K562 (cell line): ENCODE data around the gene COL13A1. TPM values are rescaled to one million over a fixed set of nuclear protein-coding genes. Genes with fewer than 3 reads are reported as not detected.

Experiments
- GTF2F1 ChIP-seq: IDR thresholded peaks from 2 replicates; pipeline ENCODE4 v1.6.1; 2011; ENCODE audit warnings: low read depth, low read length, improper control_type of control experiment
- HNRNPLL ChIP-seq: fragments of 200-400 bp; formaldehyde crosslinking; IDR thresholded peaks from 2 replicates; pipeline ENCODE4 v1.6.1; 2017; ENCODE audit warnings: low read length, low read depth, mild to moderate bottlenecking; ENCODE audit not compliant: poor library complexity, severe bottlenecking
- ID3 ChIP-seq, 2 experiments: fragments of 250-450 bp in 1 of 2; fragments of 450-650 bp in 1 of 2; sonication (Bioruptor Pico) in 1 of 2; IDR thresholded peaks; 2 replicates each; pipeline versions ENCODE4 v1.6.1 to v1.8.0; 2016 to 2021; ENCODE audit warnings: mild to moderate bottlenecking in 2 of 2, moderate library complexity in 2 of 2, missing compliant biosample characterization in 1 of 2, missing genetic modification characterization in 1 of 2
- NR0B1 ChIP-seq: fragments of 450-650 bp; IDR thresholded peaks from one replicate; pipeline ENCODE4 v1.6.1; 2018; ENCODE audit warnings: mild to moderate bottlenecking, moderate library complexity; ENCODE audit not compliant: partially characterized antibody
- SMAD1 ChIP-seq: fragments of 150-350 bp; IDR thresholded peaks from 2 replicates; pipeline ENCODE4 v1.6.1; 2014; ENCODE audit warnings: low read length, low read depth; ENCODE audit not compliant: partially characterized antibody
- ZFPM2 ChIP-seq: fragments of 250-450 bp; sonication (Bioruptor Pico); IDR thresholded peaks from 2 replicates; pipeline ENCODE4 v1.5.1; 2022; ENCODE audit warnings: mild to moderate bottlenecking
- ZMIZ1 ChIP-seq, 2 experiments: fragments of 150-350 bp in 1 of 2; IDR thresholded peaks; 2 replicates each; pipeline ENCODE4 v1.6.1; 2012 to 2016; ENCODE audit warnings: low read depth in 2 of 2, low read length in 2 of 2, mild to moderate bottlenecking in 1 of 2, moderate library complexity in 1 of 2
- ZNF318 ChIP-seq, 2 experiments: fragments of 450-650 bp; IDR thresholded peaks; 2 replicates each; pipeline ENCODE4 v1.6.1; 2016; ENCODE audit warnings: mild to moderate bottlenecking in 2 of 2, borderline replicate concordance in 1 of 2, low read depth in 1 of 2, moderate library complexity in 1 of 2
- ZNF41 ChIP-seq: fragments of 250-450 bp; sonication (Bioruptor Pico); conservative IDR thresholded peaks from 2 replicates; pipeline ENCODE4 v1.4.0; 2020; ENCODE audit warnings: mild to moderate bottlenecking
- polyA plus RNA-seq, 8 experiments: library from polyadenylated mRNA; depleted of rRNA in 4 of 8; stranded (reverse) in 5 of 8; unstranded in 3 of 8; fragments of >200 nt; fragmentation: Nextera tagmentation in 2 of 8; fragmentation: Illumina TruSeq in 1 of 8; extraction: Ambion mirVana in 2 of 8; extraction: Trizol in 1 of 8; gene quantifications; 2 replicates each; pipeline versions ENCODE4 v1.2.1 to v1.2.3, GENCODE V29; 2011 to 2014; ENCODE audit warnings: inconsistent platforms in 1 of 8, missing spikeins in 1 of 8
- total RNA-seq, 7 experiments: library from RNA; depleted of rRNA in 6 of 7; stranded (reverse); fragments of >200 nt in 6 of 7; fragmentation: Illumina TruSeq in 2 of 7; extraction: Trizol in 2 of 7; gene quantifications; 2 replicates each; pipeline versions ENCODE4 v1.2.1 to v1.2.3, GENCODE V29; 2011 to 2021; ENCODE audit warnings: low replicate concordance in 1 of 7

COL13A1 gene
- total and polyA plus RNA-seq, 9 of the 15 experiments (the other 6 are each of a cell fraction or from before 2014, with no cell fraction given): not detected

GRCh38 chr10:69826094-69826493 lies 24.4 kb downstream of the COL13A1 start (continued):
- TF ChIP-seq ZNF318 (IDR thresholded peaks at IDR 0.05; ENCODE audit: borderline replicate concordance in 1 of 2, low read depth in 1 of 2) (no peak), ZMIZ1 (IDR thresholded peaks at IDR 0.05; ENCODE audit: low read depth in 2 of 2, low read length in 2 of 2) (no peak), ZNF41 (CRISPR knock-in tag) (no peak), GTF2F1 (no peak), HNRNPLL (no peak), SMAD1 (no peak), NR0B1 (no peak), ZFPM2 (CRISPR knock-in tag) (no peak), ID3 (CRISPR knock-in tag; IDR thresholded peaks at IDR 0.05) (no peak), ID3 (tag; IDR thresholded peaks at IDR 0.05) (no peak)
